KOPT-K1 (cell line): ENCODE results near the gene PPP3CA.

Experiments
- H3K27ac ChIP-seq: fragments of 200-600 bp; sonication (generic); 2 replicates; pipeline ENCODE4 v1.5.1; 2016; ENCODE audit warnings: antibody characterized with exemption, mild to moderate bottlenecking, low read depth, low read length; ENCODE audit not compliant: poor library complexity, severe bottlenecking
- H3K36me3 ChIP-seq: fragments of 200-600 bp; sonication (generic); 2 replicates; pipeline ENCODE4 v1.5.1; 2017; ENCODE audit warnings: antibody characterized with exemption, mild to moderate bottlenecking, low read length, moderate library complexity; ENCODE audit not compliant: insufficient read depth
- H3K9me3 ChIP-seq: fragments of 200-600 bp; sonication (generic); 2 replicates; pipeline ENCODE4 v1.5.1; 2017; ENCODE audit warnings: antibody characterized with exemption, low read length, mild to moderate bottlenecking; ENCODE audit not compliant: insufficient read depth, poor library complexity, severe bottlenecking

Gene PPP3CA

GRCh38 chr4:101345596-101346350, 1.6 kb downstream of the PPP3CA start:
- H3K27ac ChIP-seq, result peak overlapping the region; percentile 71
- no peaks in the 10 kb centered on the region for H3K9me3 ChIP-seq
- no peaks in the 10 kb centered on the region for H3K36me3 ChIP-seq

DNA sequence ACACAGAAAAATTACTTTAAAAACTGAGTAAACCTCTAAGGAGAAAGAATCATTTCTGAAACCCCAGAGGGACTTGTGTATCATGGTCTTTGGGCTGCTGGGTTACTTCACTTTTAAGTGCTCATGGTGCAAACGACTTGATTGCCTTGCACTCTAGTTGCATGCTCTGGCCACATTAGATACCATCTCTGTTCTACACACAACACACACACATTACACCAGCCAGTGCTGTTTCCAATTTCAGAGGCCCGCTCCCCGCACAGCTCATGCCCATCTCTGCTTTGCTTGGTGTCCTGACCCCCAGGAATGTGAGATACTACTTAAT, 2.1 kb downstream of the PPP3CA start:
- peak overlapping the region; percentile 71 for H3K27ac ChIP-seq

DNA sequence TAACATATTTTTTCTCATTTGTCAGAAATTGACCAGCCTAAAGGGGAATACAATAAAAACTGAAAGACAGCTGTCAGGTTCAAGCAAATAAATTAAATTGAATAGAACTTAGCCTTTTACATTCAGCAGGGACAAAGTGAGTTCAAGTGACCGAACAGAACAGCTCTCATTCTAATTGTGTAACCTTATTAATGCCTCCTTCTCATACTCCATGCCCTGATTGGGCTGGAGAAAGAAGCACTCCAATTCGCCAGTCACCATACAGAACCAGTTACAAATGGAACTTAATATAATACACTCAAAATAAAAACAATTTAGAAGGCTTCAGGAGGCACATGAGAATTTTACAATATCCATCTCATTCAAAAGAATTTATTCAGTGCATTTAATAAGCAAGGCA, 8.0 kb downstream of the PPP3CA start:
- H3K36me3 ChIP-seq, result no peaks in the 10 kb centered on the region
- H3K27ac ChIP-seq, result no peak overlapping the region
- no peaks in the 10 kb centered on the region for H3K9me3 ChIP-seq

More for the DNA sequence above, 2.1 kb downstream of the PPP3CA start:
- Histone ChIP-seq H3K36me3 (no peaks in the 10 kb centered on the region), H3K9me3 (no peaks in the 10 kb centered on the region)

DNA sequence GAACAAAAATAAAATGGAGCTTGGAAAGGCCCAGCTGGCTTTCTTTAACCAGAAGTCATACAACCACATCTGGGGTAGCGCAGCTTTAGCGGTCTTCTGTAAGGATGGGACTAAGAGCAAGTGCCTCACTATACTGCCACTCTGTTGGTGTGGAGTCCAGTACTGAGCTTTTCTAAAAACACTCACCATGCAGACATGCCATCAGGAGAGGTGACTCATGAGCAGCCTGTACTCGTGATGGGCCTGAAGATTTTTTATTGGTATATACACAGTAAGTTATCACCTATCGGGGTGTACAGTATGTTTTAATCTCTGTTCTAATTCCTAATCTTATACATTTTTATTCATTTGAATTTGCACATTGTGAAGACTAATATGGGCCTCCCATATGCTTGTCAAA, 9.6 kb downstream of the PPP3CA start:
- H3K27ac ChIP-seq, result no peak overlapping the region

DNA sequence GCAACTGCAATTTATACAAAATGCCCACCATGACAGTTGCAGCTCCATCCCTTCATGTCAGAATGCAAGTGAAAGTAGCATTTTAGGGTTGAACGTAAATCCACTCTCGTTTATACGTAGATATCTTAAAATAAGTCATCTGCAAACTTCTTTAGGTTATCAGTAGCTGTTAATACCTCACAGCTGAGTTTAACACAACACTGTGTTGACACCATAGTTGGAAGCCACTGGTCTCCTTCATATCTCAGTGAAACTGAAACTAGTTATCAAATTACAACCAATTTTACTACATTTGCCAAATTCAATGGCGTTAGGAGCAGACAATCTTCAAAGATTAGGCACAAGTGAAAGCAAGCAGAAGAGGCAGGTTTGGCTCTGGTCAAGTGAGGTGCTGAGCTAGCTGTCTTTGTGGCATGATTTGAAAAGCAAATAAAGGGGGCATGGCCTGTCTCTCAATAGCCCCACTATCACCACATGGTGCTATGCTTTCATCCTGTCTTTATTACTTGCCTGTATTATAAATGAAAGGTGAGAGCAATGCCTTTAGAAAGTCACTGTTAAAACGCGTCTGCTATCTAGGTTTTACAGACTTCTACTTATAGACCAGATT, 12.3 kb downstream of the PPP3CA start:
- no peaks in the 10 kb centered on the region for H3K9me3 ChIP-seq
- H3K27ac ChIP-seq, result no peak overlapping the region

More for the DNA sequence above, 9.6 kb downstream of the PPP3CA start:
- Histone ChIP-seq H3K36me3 (no peaks in the 10 kb centered on the region), H3K9me3 (no peaks in the 10 kb centered on the region)

GRCh38 chr4:101332424-101332823, 14.9 kb downstream of the PPP3CA start:
- no peak overlapping the region for H3K27ac ChIP-seq
- H3K9me3 ChIP-seq, result no peaks in the 10 kb centered on the region
- H3K36me3 ChIP-seq, result no peaks in the 10 kb centered on the region

More for the DNA sequence above, 12.3 kb downstream of the PPP3CA start:
- H3K36me3 ChIP-seq, result no peaks in the 10 kb centered on the region

DNA sequence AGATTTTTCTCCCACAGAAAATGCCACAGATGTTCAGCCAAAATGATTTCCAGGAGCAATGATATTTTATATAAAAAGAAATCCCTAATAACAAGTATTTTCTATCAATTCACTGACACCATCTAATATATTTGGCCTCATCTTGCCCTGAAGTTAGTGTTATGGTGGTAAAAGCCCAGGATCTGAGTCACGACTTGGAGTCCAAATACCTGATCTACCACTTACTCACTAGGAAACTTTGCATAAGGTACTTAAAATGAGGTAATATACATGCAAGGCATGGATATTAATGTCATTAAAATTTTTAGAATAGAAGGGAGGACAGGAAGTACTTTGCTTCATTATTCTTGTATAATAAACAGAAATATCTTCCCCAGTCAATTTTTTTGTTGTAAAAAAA, 16.3 kb downstream of the PPP3CA start:
- no peaks in the 10 kb centered on the region for H3K9me3 ChIP-seq
- no peaks in the 10 kb centered on the region for H3K36me3 ChIP-seq
- H3K27ac ChIP-seq, result no peak overlapping the region

DNA sequence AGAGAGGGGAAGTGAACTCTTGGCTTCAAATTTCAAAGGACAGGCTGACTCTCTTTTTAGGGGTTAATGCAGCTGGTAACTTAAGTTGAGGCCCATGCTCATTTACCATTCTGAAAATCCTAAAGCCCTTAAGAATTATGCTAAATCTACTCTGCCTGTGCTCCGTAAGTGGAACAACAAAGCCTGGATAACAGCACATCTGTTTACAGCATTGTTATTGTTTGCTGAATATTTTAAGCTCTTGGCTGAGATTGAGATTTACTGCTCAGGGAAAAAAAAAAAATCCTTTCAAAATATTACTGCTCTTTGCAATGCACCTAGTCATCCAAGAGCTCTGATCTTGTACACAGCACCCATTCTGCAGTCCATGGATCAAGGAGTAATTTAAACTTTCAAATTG, 17.7 kb downstream of the PPP3CA start:
- H3K27ac ChIP-seq, result no peak overlapping the region
- no peaks in the 10 kb centered on the region for H3K36me3 ChIP-seq
- no peaks in the 10 kb centered on the region for H3K9me3 ChIP-seq

DNA sequence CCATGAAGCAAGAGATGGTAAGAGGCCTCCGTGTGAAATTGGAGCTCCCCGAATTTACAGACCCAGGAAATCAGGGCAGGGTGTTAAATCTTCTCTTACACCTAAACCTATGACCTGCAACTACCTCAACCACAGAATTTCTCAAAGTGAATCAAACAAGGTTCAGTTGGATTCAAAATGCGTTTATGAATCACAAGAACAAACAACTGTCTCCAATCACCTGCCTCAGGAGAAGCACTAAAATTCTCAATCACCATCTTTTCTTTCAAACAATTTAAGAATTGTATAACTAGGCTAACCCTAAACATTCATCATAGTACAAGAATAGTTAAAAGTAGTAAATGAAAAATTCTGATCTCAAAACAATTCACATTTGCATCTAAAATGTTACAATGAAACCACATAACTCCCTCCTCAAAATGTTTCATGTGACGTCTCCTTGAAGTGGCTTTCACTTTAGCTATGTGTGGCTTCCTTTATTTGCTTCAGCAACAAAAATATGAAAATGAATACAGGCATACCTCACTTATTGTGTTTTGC, 19.2 kb downstream of the PPP3CA start:
- no peaks in the 10 kb centered on the region for H3K36me3 ChIP-seq
- no peak overlapping the region for H3K27ac ChIP-seq
- H3K9me3 ChIP-seq, result no peaks in the 10 kb centered on the region

- no peaks in the 10 kb centered on the region for H3K36me3 ChIP-seq
- no peak overlapping the region for H3K27ac ChIP-seq
- H3K9me3 ChIP-seq, result no peaks in the 10 kb centered on the region
These were observed 20.8 kb downstream of the PPP3CA start for GRCh38 chr4:101326576-101326975.

DNA sequence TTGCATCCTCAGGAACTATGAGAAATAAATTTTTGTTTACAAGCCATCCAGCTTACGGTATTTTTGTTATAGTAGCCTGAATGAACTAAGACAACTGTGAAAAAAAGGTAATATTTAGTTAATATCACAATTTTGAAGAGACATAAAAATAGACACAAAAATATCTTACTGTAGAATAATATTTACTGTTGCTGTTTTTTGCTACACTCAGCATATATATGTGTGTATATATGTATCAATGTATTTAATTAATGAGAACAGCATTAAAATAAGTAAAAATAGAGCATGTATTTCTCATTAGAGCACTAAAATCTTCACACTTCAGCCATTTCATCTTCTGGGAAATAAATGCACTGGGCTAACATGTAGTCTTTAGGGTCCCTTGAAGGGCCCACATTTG, 24.6 kb downstream of the PPP3CA start:
- Histone ChIP-seq H3K9me3 (no peaks in the 10 kb centered on the region), H3K27ac (no peak overlapping the region), H3K36me3 (no peaks in the 10 kb centered on the region)

DNA sequence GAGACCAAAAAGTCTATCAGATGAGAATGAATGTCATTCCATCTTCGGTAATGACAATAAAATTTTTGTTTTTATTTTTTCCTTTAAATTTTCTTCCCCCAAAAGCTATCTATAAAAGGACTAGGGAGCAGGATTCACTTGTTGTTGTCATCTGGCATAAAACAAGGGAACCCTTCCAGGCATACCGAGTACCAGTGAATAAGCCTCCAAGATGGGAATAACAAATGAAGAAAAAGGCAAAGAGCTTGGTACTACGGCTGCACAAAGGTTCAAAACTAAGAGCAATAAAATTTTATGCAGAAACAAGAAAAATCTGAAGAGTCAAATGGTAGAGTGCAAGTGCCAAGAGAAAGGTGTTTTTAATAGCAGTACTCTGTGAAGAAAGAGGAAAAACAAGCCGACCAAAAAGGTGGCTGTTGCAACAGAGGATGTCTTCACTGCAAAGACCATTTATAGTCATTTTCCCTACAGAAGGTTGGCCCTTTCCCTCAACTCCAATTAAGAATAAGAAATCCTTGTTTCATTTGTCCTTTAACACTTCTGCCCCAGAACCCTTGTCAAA, 25.8 kb downstream of the PPP3CA start:
- Histone ChIP-seq H3K27ac (no peak overlapping the region), H3K9me3 (no peaks in the 10 kb centered on the region), H3K36me3 (no peaks in the 10 kb centered on the region)

DNA sequence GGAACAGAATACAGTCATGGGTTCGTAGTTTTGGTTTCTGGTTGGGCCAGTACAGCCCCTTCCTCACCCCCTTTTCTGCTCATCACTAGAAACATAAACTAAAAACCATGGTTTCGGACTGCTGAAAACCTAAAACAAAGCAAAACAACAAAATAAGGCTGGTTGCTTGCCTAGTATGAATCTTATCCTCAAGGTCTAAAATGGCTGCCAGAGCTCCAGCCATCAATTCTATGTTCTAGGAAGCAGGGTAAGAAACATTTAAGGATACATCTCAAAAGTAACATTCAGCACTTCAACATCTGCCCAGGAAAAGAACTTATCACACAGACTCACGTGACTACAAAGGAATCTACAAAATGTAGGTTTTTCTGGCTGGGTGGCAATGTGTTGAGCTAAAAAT, 31.5 kb downstream of the PPP3CA start:
- H3K27ac ChIP-seq, result no peak overlapping the region
- H3K9me3 ChIP-seq, result peaks cover 7% of the 10 kb centered on the region
- H3K36me3 ChIP-seq, result no peaks in the 10 kb centered on the region

- Histone ChIP-seq H3K9me3 (peaks cover 7% of the 10 kb centered on the region), H3K36me3 (no peaks in the 10 kb centered on the region), H3K27ac (no peak overlapping the region)
These were observed 32.3 kb downstream of the PPP3CA start for GRCh38 chr4:101315041-101315440.

DNA sequence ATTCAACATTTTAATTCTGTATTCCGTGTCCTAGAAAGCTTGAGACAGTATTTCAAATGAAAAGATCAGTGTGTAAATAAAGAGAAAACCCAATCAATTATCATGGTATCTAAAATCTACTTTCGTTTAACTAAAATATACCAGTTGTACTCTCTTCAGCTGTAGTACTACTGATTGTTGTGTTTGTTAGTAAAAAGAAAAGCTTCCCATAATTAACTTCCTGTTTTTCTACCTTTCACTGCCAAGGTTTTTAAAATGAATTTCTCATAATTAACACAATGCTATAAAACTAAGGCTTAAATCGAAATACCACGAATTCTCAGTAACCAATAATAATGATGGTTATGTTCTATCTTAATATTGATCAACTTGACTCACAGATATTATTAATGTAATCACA, 37.4 kb downstream of the PPP3CA start:
- Histone ChIP-seq H3K27ac (no peak overlapping the region), H3K9me3 (no peaks in the 10 kb centered on the region), H3K36me3 (no peaks in the 10 kb centered on the region)

DNA sequence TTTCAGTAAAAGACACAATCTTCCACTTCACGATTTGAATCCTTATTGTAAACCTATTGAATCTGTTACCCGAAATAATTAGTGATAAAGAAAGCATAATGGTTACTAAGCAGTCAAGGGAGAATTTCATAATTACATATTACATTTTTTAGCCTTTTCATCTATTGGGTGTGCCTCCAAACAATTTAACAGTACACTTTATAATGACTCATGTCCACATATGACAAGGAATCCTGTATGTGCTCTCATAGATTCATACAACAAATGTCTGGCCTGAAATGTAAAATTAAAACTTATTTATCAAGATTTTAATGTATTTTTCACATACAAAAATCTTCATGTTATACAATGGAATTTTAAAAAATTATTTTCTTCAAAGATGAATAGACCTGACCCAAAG, 39.4 kb downstream of the PPP3CA start:
- Histone ChIP-seq H3K27ac (no peak overlapping the region), H3K9me3 (no peaks in the 10 kb centered on the region), H3K36me3 (no peaks in the 10 kb centered on the region)
